ENCODE data around the gene TMEM39B.
"Not testable (repeated sequence)": the region's sequence is repeated elsewhere in the genome, so short reads cannot be mapped to it uniquely, and the experiment has no call there.

Gene TMEM39B

DNA sequence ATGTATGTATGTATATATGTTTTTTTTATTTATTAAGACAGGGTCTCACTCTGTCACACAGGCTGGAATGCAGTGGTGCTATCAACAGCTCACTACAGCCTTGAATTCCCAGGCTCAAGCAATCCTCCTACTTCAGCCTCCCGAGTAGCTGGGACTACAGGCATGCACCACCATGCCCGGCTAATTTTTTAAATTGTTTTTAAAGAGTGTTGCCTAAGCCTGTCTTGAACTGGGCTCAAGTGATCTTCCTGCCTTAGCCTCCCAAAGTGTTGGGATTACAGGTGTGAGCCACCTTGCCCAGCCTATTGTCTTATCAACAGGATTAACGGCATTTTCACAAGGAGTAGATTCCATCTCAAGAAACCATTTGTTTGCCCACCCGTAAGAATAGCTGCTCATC is 40.7 kb downstream of the TMEM39B start:
- DNase-seq = not testable (repeated sequence)

DNA sequence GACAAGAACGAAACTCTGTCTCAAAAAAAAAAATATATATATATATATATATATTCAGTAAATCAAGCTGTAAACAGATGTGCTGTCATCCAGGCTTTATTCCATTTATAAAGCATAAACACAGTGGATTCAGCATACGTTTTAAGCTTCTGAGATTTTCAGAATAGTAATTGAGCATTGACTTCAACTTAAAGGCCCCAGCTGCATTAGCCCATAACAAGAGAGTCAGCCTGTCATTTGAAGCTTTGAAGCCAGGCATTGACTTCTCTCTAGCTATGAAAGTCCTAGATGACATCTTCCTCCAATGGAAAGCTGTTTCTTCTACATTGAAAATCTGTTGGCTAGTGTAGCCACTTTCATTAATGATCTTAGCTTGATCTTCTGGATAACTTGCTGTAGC is 41.7 kb downstream of the TMEM39B start:
- DNase-seq = no peak

DNA sequence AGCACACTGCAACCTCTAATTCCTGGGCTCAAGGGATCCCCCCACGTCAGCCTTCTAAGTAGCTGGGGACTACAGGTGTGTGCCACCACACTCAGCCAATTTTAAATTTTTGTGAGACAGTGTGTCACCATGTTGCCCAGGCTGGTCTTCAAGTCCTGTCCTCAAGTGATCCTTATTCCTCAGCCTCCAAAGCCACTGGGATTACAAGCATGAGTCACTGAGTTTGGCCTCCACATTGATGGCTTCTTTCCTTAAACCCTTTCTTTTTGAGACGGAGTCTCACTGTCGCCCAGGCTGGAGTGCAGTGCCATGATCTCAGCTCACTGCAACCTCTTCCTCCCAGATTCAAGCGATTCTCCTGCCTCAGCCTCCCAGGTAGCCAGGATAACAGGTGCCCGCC is 42.8 kb downstream of the TMEM39B start:
- DNase-seq = no peak

DNA sequence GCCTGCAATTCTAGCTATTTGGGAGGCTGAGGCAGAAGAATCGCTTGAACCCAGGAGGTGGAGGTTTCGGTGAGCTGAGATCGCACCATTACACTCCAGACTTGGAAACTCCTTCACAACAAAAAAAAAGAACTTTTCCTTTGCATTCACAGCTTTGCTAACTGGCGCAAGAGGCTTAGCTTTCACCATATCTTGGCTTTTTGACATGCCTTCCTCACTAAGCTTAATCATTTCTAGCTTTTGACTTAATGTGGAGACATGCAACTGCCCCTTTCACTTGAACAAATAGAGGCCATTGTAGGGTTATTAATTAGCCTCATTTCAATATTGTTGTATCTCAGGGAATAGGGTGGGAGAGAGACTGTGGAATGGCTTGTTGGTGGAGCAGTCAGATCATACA is 43.8 kb downstream of the TMEM39B start:
- no peak for DNase-seq

DNA sequence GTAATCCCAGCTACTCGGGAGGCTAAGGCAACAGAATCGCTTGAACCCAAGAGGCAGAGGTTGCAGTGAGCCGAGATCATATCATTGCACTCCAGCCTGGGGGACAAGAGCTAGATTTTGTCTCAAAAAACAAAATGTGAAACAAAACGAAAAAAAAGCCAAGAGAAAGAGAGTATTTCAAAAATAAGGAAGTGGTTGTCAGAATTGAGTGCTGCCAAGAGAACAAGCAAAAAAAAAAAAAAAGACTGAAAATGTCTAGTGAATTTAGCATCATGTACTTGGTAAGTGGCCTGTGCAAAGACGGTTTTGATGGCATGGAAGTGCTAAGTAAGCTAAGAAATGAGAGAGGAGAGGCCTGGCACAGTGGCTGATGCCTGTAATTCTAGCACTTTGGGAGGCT is 49.4 kb downstream of the TMEM39B start:
- peak in 1 of 2 donors; percentile 60 for DNase-seq

DNA sequence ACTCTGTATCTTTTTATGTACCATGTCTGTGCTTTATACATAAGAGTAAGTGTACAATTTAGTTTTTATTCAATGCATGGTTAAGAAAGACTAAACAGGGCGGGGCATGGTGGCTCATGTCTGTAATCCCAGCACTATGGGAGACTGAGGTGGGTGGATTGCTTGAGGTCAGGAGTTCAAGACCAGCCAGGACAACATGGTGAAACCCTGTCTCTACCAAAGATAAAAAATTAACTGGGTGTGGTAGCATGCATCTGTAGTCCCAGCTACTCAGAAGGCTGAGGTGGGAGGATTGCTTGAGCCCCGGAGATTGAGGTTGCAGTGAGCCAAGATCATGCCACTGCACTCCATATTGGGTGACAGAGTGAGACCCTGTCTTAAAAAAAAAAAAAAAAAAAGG is 50.6 kb downstream of the TMEM39B start:
- not testable (repeated sequence) for DNase-seq

DNA sequence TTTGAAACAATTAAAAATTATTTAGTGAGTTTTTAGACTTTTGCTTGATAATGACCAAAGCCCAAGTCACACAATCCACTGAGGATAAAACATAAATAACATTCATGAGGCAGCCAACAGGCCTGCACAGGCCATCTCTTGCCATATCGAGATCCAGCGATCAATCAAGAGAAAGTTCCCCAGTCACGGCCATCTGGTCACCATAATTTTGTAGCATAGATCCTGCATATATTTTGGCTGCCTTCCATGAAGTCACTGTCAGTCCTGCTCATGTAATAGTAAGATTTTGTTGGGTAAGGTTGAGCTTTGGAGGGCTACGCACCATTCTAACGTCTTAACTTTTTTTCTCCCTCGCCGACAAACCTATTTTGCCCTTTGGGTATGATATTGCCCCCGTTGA is 52.6 kb downstream of the TMEM39B start:
- no peak for DNase-seq

DNA sequence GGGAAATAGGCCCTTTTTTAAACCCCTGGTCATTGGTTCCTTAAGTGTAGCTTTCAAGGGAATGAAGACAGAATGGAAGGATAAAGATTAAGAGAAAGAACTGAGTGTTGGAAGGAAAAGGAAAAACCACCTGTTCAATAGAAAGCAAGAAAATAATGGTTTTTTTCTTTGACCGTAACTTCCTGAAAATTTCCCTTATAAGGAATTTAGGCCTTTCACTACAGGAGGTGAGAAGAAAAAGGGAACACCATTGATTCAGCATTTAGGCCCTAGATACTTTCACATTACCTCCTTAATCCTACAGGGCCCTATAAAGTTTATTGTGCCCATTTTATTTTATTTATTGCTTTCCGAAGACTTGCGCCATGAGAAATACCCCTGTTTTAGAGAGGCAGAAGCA is 54.0 kb downstream of the TMEM39B start:
- no peak for DNase-seq

DNA sequence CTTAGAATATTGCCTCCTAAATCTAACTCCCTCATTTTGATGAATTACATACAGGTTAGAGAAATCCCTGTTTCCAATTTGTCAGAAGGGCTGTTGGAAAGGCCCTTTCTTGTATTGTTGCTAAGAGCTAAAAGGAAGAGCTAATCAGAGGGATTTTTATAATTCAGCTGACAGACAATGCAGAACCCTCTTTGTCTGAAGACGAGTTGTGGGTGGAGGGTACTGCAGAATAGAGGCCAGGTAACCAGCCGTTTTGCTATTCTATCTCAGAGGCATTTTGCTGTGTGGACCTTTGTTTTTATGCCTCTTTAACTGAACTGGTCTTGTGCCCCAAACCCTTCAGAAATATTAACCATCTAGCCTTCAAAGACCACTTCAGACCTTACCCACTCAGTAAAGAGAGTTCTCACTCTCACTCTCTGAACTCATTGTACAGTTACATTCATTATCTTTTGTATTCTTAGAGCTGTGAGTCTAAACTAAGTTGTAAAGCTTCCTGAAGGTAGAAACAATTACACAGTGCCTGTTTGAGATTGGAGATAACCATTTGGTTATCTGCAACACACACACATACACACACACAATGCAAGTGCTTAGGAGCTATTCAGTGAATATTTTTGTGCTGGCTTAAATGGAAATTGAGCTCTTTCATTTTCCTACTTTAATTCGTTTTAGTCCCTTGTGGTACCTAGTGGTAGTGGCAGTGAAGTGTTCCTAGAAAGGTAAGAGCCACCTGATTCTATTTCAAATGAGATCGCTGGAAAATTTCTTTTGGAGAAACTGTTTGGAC is 54.9 kb downstream of the TMEM39B start:
- no peak for DNase-seq

DNA sequence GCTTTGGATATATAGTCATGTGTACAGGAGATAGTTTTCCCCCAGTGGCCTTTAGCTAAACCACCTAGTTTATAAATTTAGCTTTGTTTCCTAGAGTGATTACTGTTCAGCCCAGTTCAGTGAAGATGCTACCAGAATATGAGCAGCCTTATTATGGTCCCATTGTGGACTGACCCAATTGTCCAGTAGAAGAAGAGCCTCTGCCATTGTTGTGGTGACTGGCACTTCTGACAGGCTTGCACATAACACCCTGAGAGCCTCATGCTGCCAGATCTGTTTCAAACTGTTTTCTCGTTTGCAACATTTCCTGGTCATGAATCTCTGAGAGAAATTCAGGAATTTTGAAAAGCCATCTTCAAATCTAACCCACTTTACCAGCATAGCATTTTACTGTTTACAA is 55.7 kb downstream of the TMEM39B start:
- DNase-seq = no peak

DNA sequence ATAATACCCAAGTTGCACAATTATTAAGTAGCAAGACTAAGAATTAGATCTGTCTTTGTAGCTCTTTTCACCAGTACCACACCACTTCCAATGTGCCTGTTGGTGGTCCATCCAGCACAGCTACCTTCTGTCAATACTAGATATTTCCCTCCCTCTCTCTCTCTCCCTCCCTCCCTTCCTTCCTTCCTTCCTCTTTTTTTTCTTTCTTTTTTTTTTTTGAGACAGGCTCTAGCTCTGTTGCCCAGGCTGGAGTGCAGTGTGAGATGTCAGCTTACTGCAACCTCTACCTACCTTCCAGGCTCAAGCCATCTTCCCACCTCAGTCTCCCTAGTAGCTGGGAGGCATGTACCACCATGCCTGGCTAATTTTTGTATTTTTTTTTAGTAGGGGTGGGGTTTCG is 56.2 kb downstream of the TMEM39B start:
- DNase-seq = no peak

DNA sequence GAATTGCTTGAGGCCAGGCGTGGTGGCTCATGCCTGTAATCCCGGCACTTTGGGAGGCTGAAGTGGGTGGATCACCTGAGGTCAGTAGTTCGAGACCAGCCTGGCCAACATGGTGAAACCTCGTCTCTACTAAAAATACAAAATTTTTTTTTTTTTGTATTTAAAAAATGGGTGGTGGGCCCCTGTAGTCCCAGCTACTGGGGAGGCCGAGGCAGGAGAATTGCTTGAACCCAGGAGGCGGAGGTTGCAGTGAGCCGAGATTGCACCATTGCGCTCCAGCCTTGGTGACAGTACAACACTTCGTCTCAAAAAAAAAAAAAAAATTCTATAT is 61.2 kb downstream of the TMEM39B start:
- not testable (repeated sequence) for DNase-seq

DNA sequence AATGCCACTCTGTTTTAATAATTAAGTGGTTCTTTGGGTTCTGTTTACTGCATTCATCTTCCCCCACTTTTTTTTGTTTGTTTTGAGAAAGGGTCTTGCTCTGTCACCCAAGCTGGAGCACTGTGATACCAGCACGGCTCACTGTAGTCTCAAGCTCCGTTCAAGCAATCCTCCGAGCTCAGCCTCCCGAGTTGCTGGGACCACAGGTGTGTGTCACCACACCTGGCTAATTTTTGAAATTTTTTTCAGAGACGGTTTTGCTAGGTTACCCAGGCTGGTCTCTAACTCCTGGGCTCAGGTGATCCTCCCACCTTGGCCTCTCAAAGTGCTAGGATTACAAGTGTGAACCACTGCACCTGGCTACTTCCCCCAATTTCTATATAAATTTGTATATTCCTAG is 64.4 kb downstream of the TMEM39B start:
- DNase-seq = no peak

DNA sequence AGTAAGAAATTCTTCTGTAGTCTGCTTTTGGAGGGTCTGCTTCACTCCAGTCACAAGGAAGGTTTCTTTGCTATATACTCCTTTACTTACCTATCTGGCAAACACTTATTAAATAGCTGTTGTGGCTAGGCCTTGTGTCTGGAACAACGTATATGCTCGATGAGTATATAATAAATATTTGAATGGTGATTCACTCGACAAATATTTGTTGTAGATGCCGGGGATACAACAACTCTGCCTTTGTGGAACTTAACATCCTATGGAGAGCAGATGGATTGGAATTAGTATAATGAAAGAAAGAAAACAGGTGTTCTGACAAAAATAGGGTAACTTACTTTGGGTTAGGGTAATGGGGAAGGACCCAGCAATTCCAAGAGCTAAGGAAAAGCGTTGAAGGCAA is 66.2 kb downstream of the TMEM39B start:
- DNase-seq = no peak

DNA sequence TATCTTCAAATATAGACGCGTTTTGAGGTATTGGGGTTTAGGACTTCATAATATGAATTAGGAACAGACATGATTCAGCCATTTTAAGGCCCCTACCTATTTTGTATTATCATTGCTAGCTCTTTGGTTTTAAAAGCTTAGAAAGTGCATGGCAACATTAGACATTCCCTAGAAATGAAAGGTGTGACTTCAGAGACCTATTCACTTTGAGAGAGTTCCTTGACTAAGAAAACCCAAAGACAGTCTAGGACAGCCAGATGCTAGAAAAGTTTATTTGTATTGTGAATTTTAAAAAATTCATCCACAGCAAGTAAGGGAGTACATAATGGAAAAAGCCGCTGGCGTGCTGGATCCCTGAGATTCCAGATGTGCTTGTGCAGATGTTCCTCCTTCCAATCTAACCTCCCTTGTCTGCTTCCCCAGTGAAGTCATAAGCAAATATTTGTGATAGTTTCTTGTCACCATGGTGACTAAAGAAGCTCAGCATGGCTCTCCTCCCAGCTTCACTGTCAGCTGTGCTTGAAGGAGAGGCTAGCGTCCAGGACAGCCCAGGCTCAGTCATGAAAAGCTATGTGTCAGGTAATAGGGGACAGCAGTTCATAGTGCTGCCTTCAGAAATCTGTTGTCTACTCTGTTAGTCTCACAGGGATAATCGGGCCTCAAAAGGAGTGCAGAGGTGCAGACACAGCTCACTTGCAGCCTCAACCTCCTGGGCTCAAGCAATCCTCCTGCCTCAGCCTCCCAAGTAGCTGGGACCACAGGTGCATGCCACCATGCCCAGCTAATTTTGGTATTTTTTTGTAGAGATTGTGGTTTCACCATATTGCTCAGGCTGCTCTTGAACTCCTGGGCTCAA is 69.9 kb downstream of the TMEM39B start:
- DNase-seq = no peak

DNA sequence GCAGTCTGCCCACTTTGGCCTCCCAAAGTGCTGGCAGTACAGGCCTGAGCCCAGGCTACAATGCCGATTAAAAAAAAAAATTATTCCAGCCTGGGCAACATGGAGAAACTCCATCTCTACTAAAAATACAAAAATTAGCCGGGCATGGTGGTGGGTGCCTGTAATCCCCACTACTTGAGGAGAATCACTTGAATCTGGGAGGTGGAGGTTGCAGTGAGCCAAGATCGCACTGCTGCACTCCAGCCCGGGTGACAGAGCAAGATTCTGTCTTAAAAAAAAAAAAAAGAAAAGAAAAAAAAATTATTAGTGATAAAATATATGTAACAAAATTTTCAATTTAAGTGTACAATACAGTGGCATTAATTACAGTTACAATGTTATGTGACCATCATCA is 70.6 kb downstream of the TMEM39B start:
- DNase-seq = not testable (repeated sequence)

DNA sequence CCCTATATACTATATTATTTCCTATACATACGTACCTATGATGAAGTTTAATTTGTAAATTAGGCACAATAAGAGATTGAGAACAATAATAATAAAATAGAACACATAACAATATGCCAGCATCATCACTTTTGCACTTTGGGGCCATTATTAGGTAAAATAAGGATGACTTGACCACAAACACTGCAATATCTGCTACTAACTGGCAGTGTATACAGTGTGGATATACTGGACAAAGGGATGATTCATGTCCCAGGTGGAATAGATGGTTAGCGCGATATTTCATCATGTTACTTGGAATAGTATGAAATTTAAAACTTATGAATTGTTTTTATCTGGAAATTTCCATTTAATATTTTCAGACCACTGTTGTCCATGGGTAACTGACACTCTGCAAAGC is 71.3 kb downstream of the TMEM39B start:
- DNase-seq = no peak

DNA sequence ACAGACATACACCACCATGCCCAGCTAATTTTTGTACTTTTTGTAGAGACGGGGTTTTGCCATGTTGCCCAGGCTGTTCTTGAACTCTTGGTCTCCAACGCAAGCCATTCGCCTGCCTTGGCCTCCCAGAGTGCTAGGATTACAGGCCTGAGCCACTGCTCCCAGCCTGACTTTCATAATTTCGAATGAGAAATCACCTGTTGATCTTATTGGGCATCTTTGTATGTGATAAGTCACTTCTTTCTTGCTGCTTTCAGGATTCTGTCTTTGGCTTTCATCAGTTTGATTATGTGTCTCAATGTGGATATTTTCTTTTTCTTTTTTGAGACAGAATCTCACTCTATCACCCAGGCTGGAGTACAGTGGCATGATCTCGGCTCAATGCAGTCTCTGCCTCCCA is 75.1 kb downstream of the TMEM39B start:
- not testable (repeated sequence) for DNase-seq

DNA sequence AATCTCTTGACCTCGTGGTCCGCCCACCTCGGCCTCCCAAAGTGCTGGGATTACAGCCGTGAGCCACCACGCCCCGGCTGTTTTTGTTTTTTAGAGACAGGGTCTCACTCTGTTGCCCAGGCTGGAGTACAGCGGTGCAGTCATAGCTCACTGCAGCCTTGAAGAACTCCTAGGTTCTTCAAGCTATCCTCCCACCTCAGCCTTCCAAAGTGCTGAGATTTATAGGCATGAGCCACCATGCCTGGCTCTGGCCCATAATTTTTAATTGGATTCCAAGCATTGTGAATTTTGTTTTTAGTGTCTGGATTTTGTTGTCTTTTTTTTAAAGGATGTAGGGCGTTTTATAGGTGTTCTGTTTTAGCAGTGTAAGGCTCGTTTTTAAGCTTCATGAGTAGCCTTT is 78.1 kb downstream of the TMEM39B start:
- no peak for DNase-seq

DNA sequence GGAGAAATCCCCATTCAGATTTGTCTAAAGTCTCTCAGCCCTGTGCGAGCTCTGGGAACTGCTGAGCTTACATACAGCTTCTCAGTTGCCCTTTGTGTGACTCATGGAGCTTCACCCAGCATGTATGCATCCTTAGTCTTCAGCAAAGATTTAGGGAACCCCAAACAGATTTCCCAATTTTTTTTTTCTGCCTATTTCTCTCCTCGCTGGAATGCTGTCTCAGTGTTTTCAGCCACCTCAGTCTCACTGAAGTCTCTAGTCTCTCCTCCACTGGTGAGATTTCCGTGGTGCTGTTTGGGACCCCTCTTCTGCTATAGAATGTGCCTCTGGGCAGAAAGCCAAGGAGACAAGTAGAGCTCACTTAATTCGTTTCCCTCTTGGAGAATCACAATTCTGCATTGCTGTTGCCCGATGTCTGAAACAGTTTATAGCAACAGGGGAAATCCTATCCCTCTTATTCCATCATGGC is 78.6 kb downstream of the TMEM39B start:
- no peak for DNase-seq
